Measurements from ENCODE around the gene MAN1C1.

- TF ChIP-seq CTCF (conservative IDR thresholded peaks at IDR 0.05) (no peak), ZFX (IDR thresholded peaks at IDR 0.05) (no peak)
These were observed 87.7 kb downstream of the MAN1C1 start for GRCh38 chr1:25704267-25704691.

Data from C4-2B (cell line).